Measurements from ENCODE around the gene PGAP1.

DNA sequence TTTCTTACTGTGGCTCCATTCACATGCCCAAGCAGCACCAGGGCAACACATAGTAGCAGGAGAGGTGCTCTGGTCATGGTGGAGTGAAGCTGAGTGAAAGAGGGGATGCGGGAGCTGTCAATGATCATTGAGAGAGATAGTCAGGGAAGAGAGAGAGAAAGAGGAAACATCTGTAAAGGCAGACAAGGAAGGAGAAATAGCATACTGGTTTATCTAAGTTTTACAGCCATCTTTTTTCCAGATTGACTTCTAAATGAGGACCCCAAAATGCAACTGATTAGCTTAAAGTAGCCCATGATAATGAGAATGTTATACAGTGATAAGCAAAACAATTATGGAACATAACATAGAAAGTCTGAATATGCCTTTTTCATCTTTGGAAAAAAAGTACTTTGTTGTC, 117.2 kb downstream of the PGAP1 start, which contains the start of gene C2orf66:
- TF ChIP-seq, protein P1, sequence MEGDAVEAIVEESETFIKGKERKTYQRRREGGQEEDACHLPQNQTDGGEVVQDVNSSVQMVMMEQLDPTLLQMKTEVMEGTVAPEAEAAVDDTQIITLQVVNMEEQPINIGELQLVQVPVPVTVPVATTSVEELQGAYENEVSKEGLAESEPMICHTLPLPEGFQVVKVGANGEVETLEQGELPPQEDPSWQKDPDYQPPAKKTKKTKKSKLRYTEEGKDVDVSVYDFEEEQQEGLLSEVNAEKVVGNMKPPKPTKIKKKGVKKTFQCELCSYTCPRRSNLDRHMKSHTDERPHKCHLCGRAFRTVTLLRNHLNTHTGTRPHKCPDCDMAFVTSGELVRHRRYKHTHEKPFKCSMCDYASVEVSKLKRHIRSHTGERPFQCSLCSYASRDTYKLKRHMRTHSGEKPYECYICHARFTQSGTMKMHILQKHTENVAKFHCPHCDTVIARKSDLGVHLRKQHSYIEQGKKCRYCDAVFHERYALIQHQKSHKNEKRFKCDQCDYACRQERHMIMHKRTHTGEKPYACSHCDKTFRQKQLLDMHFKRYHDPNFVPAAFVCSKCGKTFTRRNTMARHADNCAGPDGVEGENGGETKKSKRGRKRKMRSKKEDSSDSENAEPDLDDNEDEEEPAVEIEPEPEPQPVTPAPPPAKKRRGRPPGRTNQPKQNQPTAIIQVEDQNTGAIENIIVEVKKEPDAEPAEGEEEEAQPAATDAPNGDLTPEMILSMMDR (IDR thresholded peaks at IDR 0.05) = no peak
- TF ChIP-seq POLR2A (IDR thresholded peaks at IDR 0.05) = no peak
